Measurements from ENCODE around the gene OBP2A.

Gene OBP2A

GRCh38 chr9:135589596-135590485, 43.9 kb downstream of the OBP2A start:
- H3K4me3 ChIP-seq (ENCODE audit: low read depth, low read length, poor library complexity, severe bottlenecking) = no peak overlapping the region
- no peak overlapping the region for H3K4me2 ChIP-seq (ENCODE audit: low read length)
- no peaks in the 10 kb centered on the region for H3K4me1 ChIP-seq (ENCODE audit: insufficient read depth, low read length, severe bottlenecking)
- no peaks in the 10 kb centered on the region for H3K9me2 ChIP-seq (ENCODE audit: low read depth, low read length)
- H3K27ac ChIP-seq (ENCODE audit: low read depth, low read length, poor library complexity, severe bottlenecking) = no peak overlapping the region
- H3K9me3 ChIP-seq (ENCODE audit: low read length) = no peaks in the 10 kb centered on the region
- no peaks in the 10 kb centered on the region for H3K27me3 ChIP-seq (ENCODE audit: insufficient read depth, low read length)
- no peak overlapping the region for H2AFZ ChIP-seq (ENCODE audit: low read length)
- no peaks in the 10 kb centered on the region for H3F3A ChIP-seq (ENCODE audit: insufficient read depth, low read length)
- H3K79me2 ChIP-seq (ENCODE audit: insufficient read depth, low read length) = no peaks in the 10 kb centered on the region
- H3K36me3 ChIP-seq (ENCODE audit: insufficient read depth, low read length) = no peaks in the 10 kb centered on the region
- no peaks in the 10 kb centered on the region for H4K20me1 ChIP-seq (ENCODE audit: insufficient read depth, low read length)
- no peak overlapping the region for H3K9ac ChIP-seq (ENCODE audit: low read length)
- TF ChIP-seq EZH2 (IDR thresholded peaks at IDR 0.05; ENCODE audit: borderline replicate concordance, low read length) (no peak), CTCF (IDR thresholded peaks at IDR 0.05; ENCODE audit: low read length) (no peak)

- Histone ChIP-seq H3K4me1 (ENCODE audit: insufficient read depth, low read length, severe bottlenecking) (no peaks in the 10 kb centered on the region), H3F3A (ENCODE audit: insufficient read depth, low read length) (no peaks in the 10 kb centered on the region), H3K9me2 (ENCODE audit: low read depth, low read length) (no peaks in the 10 kb centered on the region), H3K4me3 (ENCODE audit: low read depth, low read length, poor library complexity, severe bottlenecking) (no peak overlapping the region), H2AFZ (ENCODE audit: low read length) (no peak overlapping the region), H3K79me2 (ENCODE audit: insufficient read depth, low read length) (no peaks in the 10 kb centered on the region), H3K27ac (ENCODE audit: low read depth, low read length, poor library complexity, severe bottlenecking) (no peak overlapping the region), H3K4me2 (ENCODE audit: low read length) (no peak overlapping the region), H3K27me3 (ENCODE audit: insufficient read depth, low read length) (no peaks in the 10 kb centered on the region), H4K20me1 (ENCODE audit: insufficient read depth, low read length) (no peaks in the 10 kb centered on the region), H3K9ac (ENCODE audit: low read length) (no peak overlapping the region), H3K36me3 (ENCODE audit: insufficient read depth, low read length) (no peaks in the 10 kb centered on the region), H3K9me3 (ENCODE audit: low read length) (no peaks in the 10 kb centered on the region)
- TF ChIP-seq CTCF (IDR thresholded peaks at IDR 0.05; ENCODE audit: low read length) (no peak), EZH2 (IDR thresholded peaks at IDR 0.05; ENCODE audit: borderline replicate concordance, low read length) (no peak)
These were observed 44.7 kb downstream of the OBP2A start for GRCh38 chr9:135590486-135591079.

DNA sequence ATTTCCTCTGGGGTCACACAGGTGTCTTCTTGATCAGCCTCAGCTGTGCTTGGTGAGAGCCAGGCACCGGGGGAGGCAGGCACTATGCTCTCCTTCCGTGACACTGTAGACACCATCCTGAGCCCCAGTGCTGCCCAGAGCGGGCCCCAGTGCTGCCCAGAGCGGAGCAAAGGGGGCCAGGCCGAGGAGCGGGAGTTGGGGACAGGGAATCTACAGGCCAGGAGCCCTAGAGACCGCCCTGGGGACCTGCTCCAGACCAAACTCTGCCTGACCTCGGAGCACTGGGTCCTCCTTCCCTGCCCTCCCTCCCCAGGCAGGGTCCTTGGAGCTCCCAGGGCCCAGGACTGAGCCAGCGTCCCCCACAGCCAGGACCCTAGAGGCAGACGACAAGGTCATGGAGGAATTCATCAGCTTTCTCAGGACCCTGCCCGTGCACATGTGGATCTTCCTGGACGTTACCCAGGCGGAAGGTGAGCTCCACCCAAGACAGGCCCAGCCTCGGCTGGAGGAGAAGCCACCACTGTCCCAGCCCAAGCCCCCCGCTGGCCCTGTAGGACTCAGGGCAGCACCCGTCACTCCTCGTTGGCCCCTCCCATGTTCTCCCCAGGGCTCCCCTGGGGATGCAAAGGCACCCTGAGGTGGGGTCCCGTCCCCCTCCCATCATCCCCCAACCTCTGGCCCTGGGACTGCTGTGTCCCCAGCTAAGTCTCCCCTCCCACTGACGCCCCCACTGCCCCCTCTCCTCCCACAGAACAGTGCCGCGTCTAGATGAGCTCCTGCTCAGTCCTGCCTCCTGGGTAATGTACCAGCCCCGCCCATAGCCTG, 45.8 kb downstream of the OBP2A start:
- Histone ChIP-seq H3K9me2 (ENCODE audit: low read depth, low read length) (no peaks in the 10 kb centered on the region), H3K36me3 (ENCODE audit: insufficient read depth, low read length) (no peaks in the 10 kb centered on the region), H2AFZ (ENCODE audit: low read length) (no peak overlapping the region), H4K20me1 (ENCODE audit: insufficient read depth, low read length) (no peaks in the 10 kb centered on the region), H3K79me2 (ENCODE audit: insufficient read depth, low read length) (no peaks in the 10 kb centered on the region), H3K4me3 (ENCODE audit: low read depth, low read length, poor library complexity, severe bottlenecking) (no peak overlapping the region), H3F3A (ENCODE audit: insufficient read depth, low read length) (no peaks in the 10 kb centered on the region), H3K4me1 (ENCODE audit: insufficient read depth, low read length, severe bottlenecking) (no peaks in the 10 kb centered on the region), H3K4me2 (ENCODE audit: low read length) (no peak overlapping the region), H3K9me3 (ENCODE audit: low read length) (no peaks in the 10 kb centered on the region), H3K9ac (ENCODE audit: low read length) (no peak overlapping the region), H3K27me3 (ENCODE audit: insufficient read depth, low read length) (no peaks in the 10 kb centered on the region; the same call in 1 of the 2 replicates), H3K27ac (ENCODE audit: low read depth, low read length, poor library complexity, severe bottlenecking) (no peak overlapping the region)
- TF ChIP-seq CTCF (IDR thresholded peaks at IDR 0.05; ENCODE audit: low read length) (no peak), EZH2 (IDR thresholded peaks at IDR 0.05; ENCODE audit: borderline replicate concordance, low read length) (no peak)

Data from OCI-LY1 (cell line).